Measurements from ENCODE around the gene KIF21A. TPM values are rescaled to one million over a fixed set of nuclear protein-coding genes. Genes with fewer than 3 reads are reported as not detected.

Gene KIF21A
- total and polyA plus RNA-seq, 2 donors (not counting 3 experiments of a cell fraction or from before 2014, with no cell fraction given), result 1.8 to 10.1 TPM

- FAIRE-seq, result no peak
- no peak for DNase-seq (ENCODE audit: low read depth, low spot score)
These were observed 30.7 kb downstream of the KIF21A start for GRCh38 chr12:39412210-39412609.

More at GRCh38 chr12:39412210-39412609, 30.7 kb downstream of the KIF21A start:
- H4K20me1 ChIP-seq (replicated peaks; ENCODE audit: control insufficient read depth, extremely low read depth, insufficient read depth, low read length), result no peaks in the 10 kb centered on the region
- no peak overlapping the region for H2AFZ ChIP-seq (ENCODE audit: low read depth, low read length)
- no peak for TF ChIP-seq FOS (IDR thresholded peaks at IDR 0.05; ENCODE audit: borderline replicate concordance, insufficient read depth, low read length)
- TF ChIP-seq GATA2 (IDR thresholded peaks at IDR 0.05; ENCODE audit: insufficient read depth, insufficient read length, low read depth, low read length), result no peak
- TF ChIP-seq EZH2 (IDR thresholded peaks at IDR 0.05; ENCODE audit: borderline replicate concordance, low read depth, low read length, severe bottlenecking), result no peak
- no peak for TF ChIP-seq POLR2A (IDR thresholded peaks at IDR 0.05; ENCODE audit: low read depth, low read length)
- no peak for TF ChIP-seq MAX (IDR thresholded peaks at IDR 0.05; ENCODE audit: insufficient read depth, insufficient read length)
- no peak for TF ChIP-seq CTCF (IDR thresholded peaks at IDR 0.05; ENCODE audit: extremely low read depth in 1 of 2, insufficient read depth in 1 of 2, low read depth in 1 of 2, low read length in 2 of 2)
- no peak for TF ChIP-seq MYC (IDR thresholded peaks at IDR 0.05; ENCODE audit: low read depth, low read length)
- TF ChIP-seq POLR2AphosphoS5 (IDR thresholded peaks at IDR 0.05; ENCODE audit: insufficient read depth, low read depth, low read length), result no peak
- no peak for TF ChIP-seq JUN (IDR thresholded peaks at IDR 0.05; ENCODE audit: borderline replicate concordance, insufficient read depth, insufficient read length, low read depth)
- CTCF ChIA-PET, result no interaction called here
- no peaks in the 10 kb centered on the region for H3K79me2 ChIP-seq (ENCODE audit: control insufficient read depth, insufficient read depth, low read length)
- no peak overlapping the region for H3K4me3 ChIP-seq (replicated peaks in 1 of 3; ENCODE audit: insufficient read depth in 1 of 3, low read depth in 1 of 3, low read length in 3 of 3)
- H3K9ac ChIP-seq (replicated peaks; ENCODE audit: extremely low read depth, insufficient read depth, low read length), result no peak overlapping the region
- H3K9me3 ChIP-seq (replicated peaks; ENCODE audit: control insufficient read depth, insufficient read depth, low read length), result no peaks in the 10 kb centered on the region
- dilution Hi-C loops (cut with MboI; ENCODE audit: extremely low pct_ligation_motif_present, low sequenced_read_pairs) (no loop called here), intact Hi-C loops (cut with micrococcal nuclease) (no loop called here)
- no peaks in the 10 kb centered on the region for H3K9me1 ChIP-seq (replicated peaks; ENCODE audit: control insufficient read depth, extremely low read depth, insufficient read depth, low read length)
- POLR2A ChIA-PET, result no interaction called here
- no peak overlapping the region for H3K4me2 ChIP-seq (ENCODE audit: insufficient read depth, low read length)
- no peak overlapping the region for H3K27ac ChIP-seq (ENCODE audit: insufficient read depth, low read depth, low read length)
- no peaks in the 10 kb centered on the region for H3K27me3 ChIP-seq (ENCODE audit: control insufficient read depth in 2 of 2, insufficient read depth in 2 of 2, low read length in 2 of 2)
- no peaks in the 10 kb centered on the region for H3K36me3 ChIP-seq (ENCODE audit: control insufficient read depth in 2 of 2, extremely low read depth in 1 of 2, insufficient read depth in 2 of 2, low read length in 2 of 2)
- BruUV-seq (replicated peaks), result no TSS peak
- no peaks in the 10 kb centered on the region for H3K4me1 ChIP-seq (ENCODE audit: control insufficient read depth, extremely low read depth, insufficient read depth, low read length)

Data from endothelial cell of umbilical vein (primary cell).